Breast epithelium (tissue), 3 donors: ENCODE data around the gene CCDC82.
"Not testable (repeated sequence)": the region's sequence is repeated elsewhere in the genome, so short reads cannot be mapped to it uniquely, and the experiment has no call there.

ENCODE experiments used
- POLR2A ChIP-seq: fragments of 450-650 bp; IDR thresholded peaks from one replicate; pipeline ENCODE4 v1.6.1; 2016; ENCODE audit warnings: antibody characterized with exemption, mild to moderate bottlenecking, moderate library complexity
- TF ChIP-seq, protein P1 (sequence below), 3 donors: fragments of 450-650 bp; IDR thresholded peaks; one replicate each; pipeline ENCODE4 v1.5.1; 2016 to 2017; ENCODE audit warnings: antibody characterized with exemption in 3 of 3, mild to moderate bottlenecking in 3 of 3, moderate library complexity in 3 of 3

DNA sequence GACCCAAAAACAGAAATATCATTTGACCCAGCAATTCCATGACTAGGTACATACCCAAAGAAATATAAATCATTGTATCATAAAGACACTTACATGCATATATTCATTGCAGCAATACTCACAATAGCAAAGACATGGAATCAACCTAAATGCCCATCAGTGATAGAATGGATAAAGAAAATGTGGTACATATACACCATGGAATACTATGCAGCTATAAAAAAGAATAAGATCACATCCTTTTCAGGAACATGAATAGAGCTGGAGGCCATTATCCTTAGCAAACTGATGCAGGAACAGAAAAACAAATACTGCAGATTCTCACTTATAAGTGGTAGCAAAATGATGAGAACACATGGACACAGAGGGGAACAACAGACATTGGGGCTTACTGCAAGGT lies 42.9 kb upstream of the CCDC82 start:
- TF ChIP-seq, protein P1, sequence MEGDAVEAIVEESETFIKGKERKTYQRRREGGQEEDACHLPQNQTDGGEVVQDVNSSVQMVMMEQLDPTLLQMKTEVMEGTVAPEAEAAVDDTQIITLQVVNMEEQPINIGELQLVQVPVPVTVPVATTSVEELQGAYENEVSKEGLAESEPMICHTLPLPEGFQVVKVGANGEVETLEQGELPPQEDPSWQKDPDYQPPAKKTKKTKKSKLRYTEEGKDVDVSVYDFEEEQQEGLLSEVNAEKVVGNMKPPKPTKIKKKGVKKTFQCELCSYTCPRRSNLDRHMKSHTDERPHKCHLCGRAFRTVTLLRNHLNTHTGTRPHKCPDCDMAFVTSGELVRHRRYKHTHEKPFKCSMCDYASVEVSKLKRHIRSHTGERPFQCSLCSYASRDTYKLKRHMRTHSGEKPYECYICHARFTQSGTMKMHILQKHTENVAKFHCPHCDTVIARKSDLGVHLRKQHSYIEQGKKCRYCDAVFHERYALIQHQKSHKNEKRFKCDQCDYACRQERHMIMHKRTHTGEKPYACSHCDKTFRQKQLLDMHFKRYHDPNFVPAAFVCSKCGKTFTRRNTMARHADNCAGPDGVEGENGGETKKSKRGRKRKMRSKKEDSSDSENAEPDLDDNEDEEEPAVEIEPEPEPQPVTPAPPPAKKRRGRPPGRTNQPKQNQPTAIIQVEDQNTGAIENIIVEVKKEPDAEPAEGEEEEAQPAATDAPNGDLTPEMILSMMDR (IDR thresholded peaks at IDR 0.05): not testable (repeated sequence)
- not testable (repeated sequence) for TF ChIP-seq POLR2A
